K562 (cell line): Measurements from ENCODE around the gene LGI4. TPM values are rescaled to one million over a fixed set of nuclear protein-coding genes. Genes with fewer than 3 reads are reported as not detected.
A peak's percentile ranks its signal among the peaks of the same experiment; 100 is the strongest.

Experiments used
- ATAC-seq: fragments of 200-7000 bp; cut with Tn5 transposase; 3 replicates; pipeline ENCODE4 v1.9.1; 2020; ENCODE audit warnings: moderate library complexity
- BruUV-seq: library from RNA; stranded (reverse); fragments of 400-500 nt; replicated peaks from 2 replicates; lab custom pipeline; 2021; lab: Mats Ljungman, UMichigan
- CTCF ChIA-PET: fragments of 300-600 bp; formaldehyde crosslinking; extraction: SDS; loops from one replicate; lab custom pipeline; 2021; ENCODE audit warnings: low intra/inter-chr PET ratio; lab: Yijun Ruan, JAX
- POLR2A ChIA-PET: fragments of 300-600, 350-650 bp; sonication (Branson Sonifier 250); formaldehyde crosslinking; extraction: SDS; loops from one replicate; lab custom pipeline; 2021; ENCODE audit warnings: antibody characterized with exemption, inconsistent platforms; lab: Yijun Ruan, JAX
- DNase-seq, 4 experiments: peaks; one replicate each; pipeline versions ENCODE4 v3.0.0 to v3.0.0-alpha.2; 2011 to 2018; ENCODE audit warnings: low spot score in 3 of 4, mixed read lengths in 3 of 4; ENCODE audit errors: extremely low read depth in 1 of 4
- FAIRE-seq: peaks from 2 replicates; lab custom pipeline; 2011; peaks lifted over from hg19 to GRCh38; lab: Jason Lieb, UNC
- H2AFZ ChIP-seq: 2 replicates; pipeline ENCODE4 v1.6.0; 2011; ENCODE audit warnings: low read depth, low read length, control low read depth, inconsistent platforms
- H3K27ac ChIP-seq: fragments of 200-600 bp; 3 replicates; pipeline ENCODE4 v1.8.0; 2011; ENCODE audit warnings: low read depth, mild to moderate bottlenecking, control low read depth, inconsistent platforms, low read length, moderate library complexity, mixed read lengths; ENCODE audit errors: extremely low read depth
- H3K27me3 ChIP-seq, 2 experiments: fragments of 300-600 bp in 1 of 2; 2 replicates in 1 of 2; 3 replicates in 1 of 2; pipeline versions ENCODE4 v1.6.0 to v1.8.0; 2011; ENCODE audit warnings: inconsistent platforms in 2 of 2, low read length in 2 of 2, mild to moderate bottlenecking in 1 of 2, mixed read lengths in 1 of 2, moderate library complexity in 1 of 2; ENCODE audit not compliant: control insufficient read depth in 2 of 2, insufficient read depth in 2 of 2
- H3K36me3 ChIP-seq: fragments of 300-600 bp; 3 replicates; pipeline ENCODE4 v1.8.0; 2011; ENCODE audit warnings: mild to moderate bottlenecking, low read length, inconsistent platforms; ENCODE audit not compliant: control insufficient read depth, insufficient read depth
- H3K4me1 ChIP-seq, 2 experiments: fragments of 200-600 bp in 1 of 2; replicated peaks in 1 of 2; 2 replicates in 1 of 2; 3 replicates in 1 of 2; pipeline versions ENCODE4 v1.5.1 to v1.8.0; 2011; ENCODE audit warnings: inconsistent platforms in 2 of 2, low read length in 2 of 2, mild to moderate bottlenecking in 1 of 2, mixed read lengths in 1 of 2, moderate library complexity in 1 of 2; ENCODE audit not compliant: control insufficient read depth in 2 of 2, insufficient read depth in 2 of 2
- H3K4me2 ChIP-seq: 2 replicates; pipeline ENCODE4 v1.6.1; 2011; ENCODE audit warnings: low read length, control low read depth, inconsistent platforms, mixed read lengths; ENCODE audit not compliant: insufficient read depth
- H3K4me3 ChIP-seq: fragments of 200-600 bp; sonication (generic), shearing (Covaris generic); 2 replicates; pipeline ENCODE4 v1.5.1; 2016; ENCODE audit warnings: control low read depth, inconsistent platforms
- H3K79me2 ChIP-seq: fragments of 200-600 bp; 3 replicates; pipeline ENCODE4 v1.8.0; 2011; ENCODE audit warnings: low read length, inconsistent platforms; ENCODE audit not compliant: control insufficient read depth, insufficient read depth
- H3K9ac ChIP-seq, 2 experiments: 2 replicates each; pipeline versions ENCODE4 v1.6.0 to v1.6.1; 2011; ENCODE audit warnings: low read depth in 2 of 2, low read length in 2 of 2, control low read depth in 1 of 2, inconsistent platforms in 1 of 2, mild to moderate bottlenecking in 1 of 2, mixed read lengths in 1 of 2; ENCODE audit not compliant: insufficient read depth in 1 of 2
- H3K9me1 ChIP-seq: one replicate; pipeline ENCODE4 v1.6.0; 2011; ENCODE audit warnings: inconsistent platforms, mild to moderate bottlenecking, low read length, moderate library complexity; ENCODE audit not compliant: control insufficient read depth, insufficient read depth
- H3K9me3 ChIP-seq: replicated peaks from 2 replicates; pipeline ENCODE4 v1.5.1; 2011; ENCODE audit warnings: low read depth, low read length, inconsistent platforms; ENCODE audit not compliant: control insufficient read depth, insufficient read depth
- H4K20me1 ChIP-seq: replicated peaks from 2 replicates; pipeline ENCODE4 v1.6.1; 2011; ENCODE audit warnings: low read length, inconsistent platforms, mixed read lengths; ENCODE audit not compliant: control insufficient read depth, insufficient read depth
- CSDE1 ChIP-seq, 2 experiments: fragments of 450-650 bp; IDR thresholded peaks; 2 replicates each; pipeline ENCODE4 v1.6.1; 2016; ENCODE audit warnings: mild to moderate bottlenecking in 1 of 2
- CTBP1 ChIP-seq: fragments of 450-650 bp; IDR thresholded peaks from 2 replicates; pipeline ENCODE4 v1.6.1; 2016; ENCODE audit warnings: borderline replicate concordance
- EP400 ChIP-seq: fragments of 450-650 bp; IDR thresholded peaks from 2 replicates; pipeline ENCODE4 v1.6.1; 2017; ENCODE audit warnings: antibody characterized with exemption, mild to moderate bottlenecking, moderate library complexity
- ETV5 ChIP-seq: sonication (generic); formaldehyde crosslinking; IDR thresholded peaks from 2 replicates; pipeline ENCODE4 v1.4.0; 2020; ENCODE audit warnings: low read depth, mild to moderate bottlenecking, missing genetic modification reagents
- KHSRP ChIP-seq: fragments of 450-650 bp; IDR thresholded peaks from 2 replicates; pipeline ENCODE4 v1.6.1; 2017
- MTA3 ChIP-seq: fragments of 450-650 bp; formaldehyde crosslinking; IDR thresholded peaks from 2 replicates; pipeline ENCODE4 v1.6.1; 2017; ENCODE audit warnings: mild to moderate bottlenecking, borderline replicate concordance
- RB1 ChIP-seq: fragments of 450-650 bp; IDR thresholded peaks from 2 replicates; pipeline ENCODE4 v1.6.1; 2017; ENCODE audit warnings: low read depth, mild to moderate bottlenecking
- SP2 ChIP-seq: IDR thresholded peaks from 2 replicates; pipeline ENCODE4 v1.6.1; 2011; ENCODE audit warnings: mild to moderate bottlenecking, low read depth, low read length, moderate library complexity; ENCODE audit not compliant: poor library complexity, severe bottlenecking; ENCODE audit errors: extremely low read depth
- SUPT5H ChIP-seq: fragments of 450-650 bp; IDR thresholded peaks from 2 replicates; pipeline ENCODE4 v1.6.1; 2016
- ZBTB2 ChIP-seq: fragments of 450-650 bp; IDR thresholded peaks from 2 replicates; pipeline ENCODE4 v1.6.1; 2016; ENCODE audit warnings: antibody characterized with exemption
- ZBTB49 ChIP-seq: sonication (generic); formaldehyde crosslinking; IDR thresholded peaks from 2 replicates; pipeline ENCODE4 v1.8.0; 2022; ENCODE audit warnings: missing genetic modification reagents, mild to moderate bottlenecking, borderline replicate concordance
- WGBS: fragments of 100-300 bp; shearing (Covaris generic); methylation state at CpG from one replicate; pipeline ENCODE4 v1.1.6; 2016; ENCODE audit warnings: low coverage, mixed read lengths; ENCODE audit not compliant: insufficient coverage; ENCODE audit errors: missing lambda C conversion rate; 5-methylcytosine and 5-hydroxymethylcytosine counted together
- in situ Hi-C: fragments of 300-500 bp; cut with MboI; formaldehyde crosslinking; loops from 4 replicates; pipeline ENCODE4 v1.15.0; 2018; ENCODE audit warnings: inconsistent platforms, mixed read lengths
- intact Hi-C: fragments of 100-400 bp; cut with micrococcal nuclease; formaldehyde crosslinking; loops from 2 replicates; pipeline ENCODE4 v1.14.2; 2022
- polyA plus RNA-seq, 8 experiments: library from polyadenylated mRNA; depleted of rRNA in 4 of 8; stranded (reverse) in 5 of 8; unstranded in 3 of 8; fragments of >200 nt; fragmentation: Nextera tagmentation in 2 of 8; fragmentation: Illumina TruSeq in 1 of 8; extraction: Ambion mirVana in 2 of 8; extraction: Trizol in 1 of 8; gene quantifications; 2 replicates each; pipeline versions ENCODE4 v1.2.1 to v1.2.3, GENCODE V29; 2011 to 2014; ENCODE audit warnings: inconsistent platforms in 1 of 8, missing spikeins in 1 of 8
- total RNA-seq, 7 experiments: library from RNA; depleted of rRNA in 6 of 7; stranded (reverse); fragments of >200 nt in 6 of 7; fragmentation: Illumina TruSeq in 2 of 7; extraction: Trizol in 2 of 7; gene quantifications; 2 replicates each; pipeline versions ENCODE4 v1.2.1 to v1.2.3, GENCODE V29; 2011 to 2021; ENCODE audit warnings: low replicate concordance in 1 of 7
- TF ChIP-seq, protein P1 (sequence below), 2 experiments: fragments of 450-650 bp; IDR thresholded peaks; 2 replicates each; pipeline ENCODE4 v1.6.1; 2016
- TF ChIP-seq, protein P2 (sequence below): fragments of 450-650 bp; conservative IDR thresholded peaks from 2 replicates; pipeline ENCODE4 v1.6.1; 2016; ENCODE audit warnings: missing genetic modification characterization, low read depth, mild to moderate bottlenecking, missing compliant biosample characterization, moderate library complexity
- TF ChIP-seq, protein P3 (sequence below): fragments of 250-450 bp; sonication (Bioruptor Pico); IDR thresholded peaks from 2 replicates; pipeline ENCODE4 v1.8.0; 2021; ENCODE audit warnings: borderline replicate concordance, mild to moderate bottlenecking, moderate library complexity; ENCODE audit not compliant: poor library complexity, severe bottlenecking

LGI4 gene
- total and polyA plus RNA-seq, 9 of the 15 experiments (the other 6 are each of a cell fraction or from before 2014, with no cell fraction given) = 0.14 to 0.30 (median 0.24) TPM; not detected in 4

- DNase-seq (peak; percentile 81 to 85 (median 83)), FAIRE-seq (peak; percentile 94), ATAC-seq (peak; percentile 89)
- no peaks in the 10 kb centered on the region for H3K36me3 ChIP-seq
- in situ Hi-C loops (no loop called here), intact Hi-C loops (no loop called here)
- peak overlapping the region; percentile 15; the same call in 1 of the 2 replicates for H3K4me3 ChIP-seq
- peaks cover 0 to 21% of the 10 kb centered on the region in 2 experiments; a peak in 4 of 5 replicates for H3K27me3 ChIP-seq
- H3K9ac ChIP-seq = no peak overlapping the region; a peak in 2 of 4 replicates
- H3K9me3 ChIP-seq = no peaks in the 10 kb centered on the region
- H3K79me2 ChIP-seq = no peaks in the 10 kb centered on the region
- ChIA-PET CTCF (interaction anchor here (2.0 kb wide), 1 partner anchor 21 kb away, joined by 8 read pairs; the partner anchor contains the start of gene LGI4), POLR2A (interaction anchor here (0.6 to 0.7 kb wide), 2 partner anchors 136 to 540 kb away, joined by 3 to 4 read pairs; no protein-coding TSS in a partner anchor)
- H3K4me2 ChIP-seq = peak overlapping the region; percentile 70
- no peaks in the 10 kb centered on the region for H3K9me1 ChIP-seq
- no TSS peak for BruUV-seq
- peak overlapping the region; percentile 90 for H2AFZ ChIP-seq
- peaks cover 12 to 58% of the 10 kb centered on the region in 2 experiments; a peak in 4 of 5 replicates for H3K4me1 ChIP-seq
- no peak overlapping the region for H3K27ac ChIP-seq
- H4K20me1 ChIP-seq = no peaks in the 10 kb centered on the region
- WGBS = 14% methylated on average over 22 of the region's 23 CpGs
- 0 out of 2 replicates have a peak, but pooled peaks have one; percentile 22 for TF ChIP-seq RB1
- TF ChIP-seq SUPT5H = no peak
- TF ChIP-seq CSDE1 (IDR thresholded peaks at IDR 0.05) = no peak
- TF ChIP-seq, protein P1, sequence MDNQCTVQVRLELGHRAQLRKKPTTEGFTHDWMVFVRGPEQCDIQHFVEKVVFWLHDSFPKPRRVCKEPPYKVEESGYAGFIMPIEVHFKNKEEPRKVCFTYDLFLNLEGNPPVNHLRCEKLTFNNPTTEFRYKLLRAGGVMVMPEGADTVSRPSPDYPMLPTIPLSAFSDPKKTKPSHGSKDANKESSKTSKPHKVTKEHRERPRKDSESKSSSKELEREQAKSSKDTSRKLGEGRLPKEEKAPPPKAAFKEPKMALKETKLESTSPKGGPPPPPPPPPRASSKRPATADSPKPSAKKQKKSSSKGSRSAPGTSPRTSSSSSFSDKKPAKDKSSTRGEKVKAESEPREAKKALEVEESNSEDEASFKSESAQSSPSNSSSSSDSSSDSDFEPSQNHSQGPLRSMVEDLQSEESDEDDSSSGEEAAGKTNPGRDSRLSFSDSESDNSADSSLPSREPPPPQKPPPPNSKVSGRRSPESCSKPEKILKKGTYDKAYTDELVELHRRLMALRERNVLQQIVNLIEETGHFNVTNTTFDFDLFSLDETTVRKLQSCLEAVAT (IDR thresholded peaks at IDR 0.05) = no peak
- TF ChIP-seq CTBP1 = peak; percentile 35; the same call in 1 of the 2 replicates
- TF ChIP-seq, protein P2, sequence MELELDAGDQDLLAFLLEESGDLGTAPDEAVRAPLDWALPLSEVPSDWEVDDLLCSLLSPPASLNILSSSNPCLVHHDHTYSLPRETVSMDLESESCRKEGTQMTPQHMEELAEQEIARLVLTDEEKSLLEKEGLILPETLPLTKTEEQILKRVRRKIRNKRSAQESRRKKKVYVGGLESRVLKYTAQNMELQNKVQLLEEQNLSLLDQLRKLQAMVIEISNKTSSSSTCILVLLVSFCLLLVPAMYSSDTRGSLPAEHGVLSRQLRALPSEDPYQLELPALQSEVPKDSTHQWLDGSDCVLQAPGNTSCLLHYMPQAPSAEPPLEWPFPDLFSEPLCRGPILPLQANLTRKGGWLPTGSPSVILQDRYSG (tag) = no peak
- TF ChIP-seq MTA3 = peak; percentile 72; the same call in 1 of the 2 replicates
- no peak for TF ChIP-seq KHSRP
- TF ChIP-seq ZBTB49 (CRISPR knock-in tag) = no peak
- TF ChIP-seq, protein P3, sequence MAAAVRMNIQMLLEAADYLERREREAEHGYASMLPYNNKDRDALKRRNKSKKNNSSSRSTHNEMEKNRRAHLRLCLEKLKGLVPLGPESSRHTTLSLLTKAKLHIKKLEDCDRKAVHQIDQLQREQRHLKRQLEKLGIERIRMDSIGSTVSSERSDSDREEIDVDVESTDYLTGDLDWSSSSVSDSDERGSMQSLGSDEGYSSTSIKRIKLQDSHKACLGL (CRISPR knock-in tag) = no peak
- no peak for TF ChIP-seq SP2
- no peak for TF ChIP-seq ETV5 (CRISPR knock-in tag)
- TF ChIP-seq ZBTB2 = peak; percentile 65; the same call in 1 of the 2 replicates
- no peak for TF ChIP-seq EP400
Measured at GRCh38 chr19:35114353-35115176, 20.3 kb downstream of the LGI4 start.
